CD4-positive, alpha-beta T cell treated with Interleukin-6 for 4 hours (primary cell): ENCODE measurements around the gene CIB4.
A peak's percentile ranks its signal among the peaks of the same experiment; 100 is the strongest.

Experiments used
- DNase-seq: peaks from one replicate; pipeline ENCODE4 v3.0.0-alpha.2; 2020; ENCODE audit warnings: mixed read lengths

The CIB4 gene

DNA sequence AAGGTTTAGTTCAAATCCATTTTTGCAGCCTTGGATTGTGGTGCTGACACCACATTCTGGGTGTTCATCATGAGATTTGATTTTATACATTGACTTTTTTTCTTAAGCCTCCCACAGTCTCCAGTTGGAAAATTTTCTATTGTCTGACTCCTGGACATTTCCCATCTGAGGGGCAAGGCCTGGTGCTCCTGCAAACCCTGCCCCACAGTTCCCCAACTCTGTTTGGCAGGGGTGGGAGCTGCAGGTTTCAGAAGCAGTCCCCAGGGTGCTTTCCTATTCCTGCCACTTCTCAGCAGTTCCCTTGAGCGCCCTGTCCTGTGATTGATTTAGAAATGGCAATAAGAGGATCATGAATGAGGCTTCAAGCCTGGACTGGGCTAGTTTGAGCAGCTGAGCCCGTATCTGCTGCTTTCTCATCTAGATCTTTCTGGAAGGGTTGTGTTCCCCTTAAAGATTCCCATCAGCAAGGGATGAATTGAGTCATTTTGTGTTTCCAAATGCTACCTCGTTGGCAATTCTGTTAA, 77.0 kb downstream of the CIB4 start:
- DNase-seq: no peak

DNA sequence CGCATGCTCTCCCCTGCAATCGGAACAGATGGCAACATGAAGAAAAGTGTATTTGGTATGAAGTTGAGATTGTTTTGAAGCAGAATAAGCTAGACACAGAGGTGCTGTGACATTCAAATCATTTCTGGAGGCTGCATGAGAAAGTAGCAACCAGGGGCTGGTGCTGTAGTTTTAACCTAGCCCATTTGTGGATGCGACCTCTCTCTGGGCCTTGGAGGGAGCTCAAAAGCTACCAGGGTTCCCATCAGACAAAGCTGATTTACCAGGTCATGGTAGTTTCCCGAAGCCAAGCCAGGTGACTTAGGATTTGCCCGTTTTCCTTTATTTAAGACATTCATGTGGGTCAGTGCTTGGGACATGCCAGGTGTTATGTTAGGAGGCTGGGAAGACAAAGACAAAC, 77.5 kb downstream of the CIB4 start:
- no peak for DNase-seq

DNA sequence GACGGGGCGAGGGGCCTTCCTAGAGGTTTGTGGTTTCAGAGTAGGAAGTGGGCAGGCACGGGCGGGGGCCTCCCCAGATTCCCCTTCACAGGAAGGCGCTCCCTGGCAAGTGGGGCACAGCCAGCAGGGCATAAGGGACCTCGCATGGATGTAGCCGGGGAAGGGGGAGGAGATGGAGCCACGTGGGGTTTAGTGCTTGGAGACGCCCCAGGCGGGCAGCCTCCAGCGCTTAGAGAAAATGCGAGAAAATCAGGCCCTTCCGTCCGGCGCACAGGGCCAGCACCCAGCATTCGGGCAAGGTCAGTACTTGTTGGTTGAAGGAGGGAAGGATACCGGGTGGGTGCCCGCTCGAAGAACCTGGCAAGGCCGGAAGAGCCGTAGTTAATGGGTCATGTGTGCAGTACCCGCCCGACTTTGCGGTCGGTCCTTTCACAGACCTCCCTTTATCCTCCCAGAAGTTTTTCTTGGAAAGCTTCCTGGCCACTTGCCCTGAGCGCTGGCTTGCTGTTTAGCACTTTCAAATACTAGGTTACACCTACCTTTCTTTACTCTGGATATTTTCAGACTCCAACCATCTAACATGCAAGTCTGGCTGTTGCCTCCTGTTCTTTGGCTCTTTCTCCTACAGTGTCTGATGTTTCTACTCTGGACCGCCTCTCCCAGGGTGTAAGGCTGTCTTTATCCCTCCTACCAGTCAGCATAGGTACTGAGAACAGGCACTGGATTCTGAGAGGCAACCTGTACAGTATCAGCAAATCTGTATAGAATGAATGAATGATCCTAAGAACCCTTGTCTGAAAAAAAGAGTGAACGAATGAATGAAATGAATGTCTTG, 78.1 kb downstream of the CIB4 start:
- no peak for DNase-seq

DNA sequence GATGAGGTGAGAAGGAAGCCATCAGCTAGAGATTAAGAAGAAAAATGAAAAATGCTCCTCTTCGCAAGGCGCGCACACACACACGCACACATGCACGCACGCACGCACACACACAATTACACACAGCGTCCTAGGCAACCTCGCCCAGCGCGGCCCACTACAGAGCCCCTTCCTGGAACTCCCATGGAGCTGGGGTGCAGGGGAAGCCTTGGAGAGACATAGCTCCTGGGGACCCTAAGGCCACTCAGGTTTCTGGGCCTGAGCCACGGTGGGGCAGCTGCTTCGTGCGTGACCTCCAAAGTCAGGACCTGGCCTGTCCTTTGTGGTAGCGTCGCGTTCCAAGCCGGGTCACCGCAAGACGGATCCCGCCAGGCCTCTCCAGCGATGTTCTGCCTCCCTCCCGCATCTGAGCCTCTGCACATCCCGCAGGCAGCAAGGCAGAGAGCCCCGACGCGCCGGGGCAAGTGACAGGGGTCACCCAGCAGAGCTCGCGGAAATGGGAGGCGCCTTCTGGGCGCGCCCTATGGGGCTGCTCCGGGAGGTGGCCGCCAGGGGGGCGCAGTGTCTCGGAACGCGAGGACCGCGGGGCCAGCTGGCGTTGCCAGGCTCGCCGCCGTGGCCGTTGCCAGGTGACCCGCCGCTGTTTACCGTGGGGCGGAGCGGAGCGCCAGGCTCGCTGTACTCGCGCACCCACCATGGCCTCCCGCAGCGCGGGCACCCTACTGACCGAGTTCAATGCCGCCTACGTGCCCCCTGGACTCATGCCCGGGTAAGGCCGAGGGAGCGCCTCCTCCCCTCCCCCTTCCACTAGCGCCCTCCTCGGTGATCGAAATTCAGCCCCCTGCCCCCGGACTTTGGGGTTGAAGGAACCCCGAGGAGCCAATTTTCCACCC, 79.0 kb downstream of the CIB4 start:
- peak; percentile 29 for DNase-seq

DNA sequence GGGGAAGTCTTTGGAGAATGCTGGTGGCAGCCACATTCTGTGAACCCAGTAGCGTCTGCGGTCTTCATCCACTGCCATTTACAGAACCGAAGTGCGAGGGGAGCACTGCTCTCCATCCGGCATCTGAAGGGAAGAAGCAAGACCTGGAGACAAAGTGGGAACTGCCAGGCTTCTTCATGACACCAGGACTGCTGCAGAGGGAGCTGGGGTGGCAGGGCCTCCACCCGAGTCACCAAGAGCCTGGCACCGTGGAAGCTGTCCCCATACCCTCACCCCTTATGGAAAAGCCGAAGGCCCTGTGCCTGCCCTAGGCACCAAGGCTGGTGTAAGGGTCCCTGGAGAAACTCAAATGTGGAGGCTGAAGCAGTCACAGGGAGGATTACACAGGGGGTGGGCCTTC, 79.8 kb downstream of the CIB4 start:
- DNase-seq: no peak

DNA sequence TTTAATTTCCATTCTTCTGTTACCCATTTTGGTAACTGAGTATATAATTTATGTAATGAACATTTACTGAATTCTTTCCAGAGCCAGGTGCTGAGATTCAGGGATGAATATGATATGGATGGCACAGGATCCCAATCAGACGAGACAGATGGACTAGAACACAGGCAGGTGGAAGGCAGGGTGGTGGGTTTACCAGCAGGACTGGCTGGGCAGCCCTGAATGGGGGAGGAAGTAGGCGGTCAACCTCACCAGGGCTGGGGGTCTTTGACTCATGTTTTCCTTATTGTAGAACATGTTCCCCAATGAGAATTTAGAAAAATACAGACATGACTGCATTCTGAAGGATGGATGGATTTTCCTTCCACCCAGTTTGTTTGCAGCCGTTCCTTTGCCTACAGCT, 80.3 kb downstream of the CIB4 start:
- no peak for DNase-seq

DNA sequence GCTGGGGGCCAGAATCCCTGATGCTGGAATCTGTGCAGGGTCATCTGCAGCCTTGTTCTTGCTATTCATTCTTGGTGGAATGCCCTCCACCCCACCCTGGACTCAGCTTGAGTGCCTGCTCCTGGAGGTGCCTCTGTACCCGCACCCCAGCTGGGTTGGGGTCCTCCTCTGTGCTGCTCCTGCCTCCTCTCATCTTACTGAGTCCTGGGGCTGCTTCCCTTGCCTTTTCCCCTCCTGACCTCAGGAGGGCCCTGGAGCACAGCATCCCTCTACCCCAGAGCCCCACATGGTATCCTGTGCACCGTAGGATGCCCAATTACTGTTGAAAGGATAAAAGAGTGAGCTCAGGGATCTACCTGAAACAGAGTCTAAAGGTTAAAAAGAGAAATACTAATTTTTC, 81.6 kb downstream of the CIB4 start:
- no peak for DNase-seq

DNA sequence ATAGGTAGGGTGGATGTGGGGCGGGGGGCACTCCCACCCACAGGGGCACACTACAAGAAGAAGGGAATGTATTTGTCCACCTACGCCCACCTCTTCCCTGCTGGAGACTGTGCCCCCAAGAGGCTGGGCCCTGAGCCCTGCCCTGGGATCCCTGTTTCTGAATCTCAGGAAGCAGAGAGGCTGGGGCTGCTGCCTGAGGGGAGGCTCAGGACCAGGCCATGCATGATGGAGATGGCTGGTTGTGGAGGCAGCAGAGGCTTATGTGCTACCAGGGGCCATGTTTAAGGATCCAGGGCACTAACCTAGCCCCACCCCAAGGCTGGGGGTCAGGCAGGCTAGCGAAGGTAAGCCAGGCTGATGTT, 82.1 kb downstream of the CIB4 start:
- DNase-seq: no peak

DNA sequence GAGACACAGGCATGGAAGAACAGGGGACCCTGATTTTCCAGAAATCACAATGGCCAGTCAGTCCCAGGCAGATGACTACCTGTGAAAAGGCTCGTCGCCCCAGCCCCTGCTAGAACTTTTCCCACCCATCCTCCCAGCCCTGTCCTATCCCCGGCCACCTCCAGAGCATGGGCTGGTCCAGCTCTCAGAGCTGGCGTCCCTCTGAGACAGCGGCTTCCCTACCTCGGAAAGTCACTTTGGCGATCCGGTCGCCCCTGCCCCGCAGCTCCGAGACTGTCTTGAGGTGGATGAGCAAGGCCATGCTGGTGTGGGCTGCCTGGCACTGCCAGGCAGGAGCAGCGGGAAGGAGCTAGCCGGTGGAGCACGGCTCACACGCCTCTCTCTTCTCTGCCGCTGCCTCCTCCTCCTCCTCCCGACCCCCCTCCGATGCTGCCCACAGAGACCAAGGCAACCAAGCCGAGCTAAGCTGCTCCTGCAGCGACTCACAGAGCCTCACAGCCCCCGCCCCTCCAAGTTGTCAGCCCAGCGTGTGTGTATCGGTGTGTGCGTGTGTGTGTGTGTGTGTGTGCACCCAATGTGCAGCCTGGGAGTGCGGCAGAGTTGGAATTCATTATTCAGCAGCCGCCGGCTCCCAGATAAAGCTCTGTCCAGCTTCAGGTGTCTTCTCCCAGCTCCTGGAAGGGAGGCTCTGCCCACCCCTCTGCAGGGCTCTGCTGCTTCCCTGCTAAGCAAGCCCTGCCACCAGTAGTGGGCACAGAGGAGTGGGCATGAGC, 82.7 kb downstream of the CIB4 start:
- DNase-seq: no peak

DNA sequence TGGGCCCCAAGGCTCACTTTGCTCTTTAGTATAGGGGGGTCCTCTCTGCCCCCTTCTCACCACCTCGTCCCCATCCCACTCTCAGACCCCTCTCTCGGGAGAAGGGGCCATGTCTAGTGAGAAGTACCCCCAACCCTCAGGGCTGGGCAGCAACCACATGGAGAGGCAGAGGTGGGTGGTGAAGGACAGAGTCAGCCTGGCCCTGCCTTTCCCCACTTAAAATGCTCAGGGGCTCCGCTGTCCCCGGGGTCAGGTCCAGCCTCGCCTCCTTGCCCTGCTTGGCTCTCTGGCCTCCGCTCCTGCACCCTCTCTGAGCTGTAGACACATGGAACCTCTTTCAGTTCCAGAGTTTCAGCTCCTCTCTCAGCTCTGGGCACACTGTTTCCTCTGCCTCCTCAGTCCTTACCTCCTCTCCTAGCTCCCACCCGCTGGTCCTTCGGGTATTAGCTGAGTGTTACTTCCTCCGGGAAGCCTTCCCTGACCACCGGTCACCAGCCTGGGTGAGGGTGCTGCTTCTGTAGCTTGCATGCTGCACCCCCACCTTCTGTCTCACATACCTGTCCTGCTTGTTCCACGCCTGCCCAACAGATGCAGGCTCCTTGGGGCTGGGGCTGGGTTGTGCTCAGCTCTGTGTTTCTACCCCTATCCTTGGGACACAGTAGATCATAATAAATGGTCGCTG, 83.8 kb downstream of the CIB4 start:
- DNase-seq: no peak

DNA sequence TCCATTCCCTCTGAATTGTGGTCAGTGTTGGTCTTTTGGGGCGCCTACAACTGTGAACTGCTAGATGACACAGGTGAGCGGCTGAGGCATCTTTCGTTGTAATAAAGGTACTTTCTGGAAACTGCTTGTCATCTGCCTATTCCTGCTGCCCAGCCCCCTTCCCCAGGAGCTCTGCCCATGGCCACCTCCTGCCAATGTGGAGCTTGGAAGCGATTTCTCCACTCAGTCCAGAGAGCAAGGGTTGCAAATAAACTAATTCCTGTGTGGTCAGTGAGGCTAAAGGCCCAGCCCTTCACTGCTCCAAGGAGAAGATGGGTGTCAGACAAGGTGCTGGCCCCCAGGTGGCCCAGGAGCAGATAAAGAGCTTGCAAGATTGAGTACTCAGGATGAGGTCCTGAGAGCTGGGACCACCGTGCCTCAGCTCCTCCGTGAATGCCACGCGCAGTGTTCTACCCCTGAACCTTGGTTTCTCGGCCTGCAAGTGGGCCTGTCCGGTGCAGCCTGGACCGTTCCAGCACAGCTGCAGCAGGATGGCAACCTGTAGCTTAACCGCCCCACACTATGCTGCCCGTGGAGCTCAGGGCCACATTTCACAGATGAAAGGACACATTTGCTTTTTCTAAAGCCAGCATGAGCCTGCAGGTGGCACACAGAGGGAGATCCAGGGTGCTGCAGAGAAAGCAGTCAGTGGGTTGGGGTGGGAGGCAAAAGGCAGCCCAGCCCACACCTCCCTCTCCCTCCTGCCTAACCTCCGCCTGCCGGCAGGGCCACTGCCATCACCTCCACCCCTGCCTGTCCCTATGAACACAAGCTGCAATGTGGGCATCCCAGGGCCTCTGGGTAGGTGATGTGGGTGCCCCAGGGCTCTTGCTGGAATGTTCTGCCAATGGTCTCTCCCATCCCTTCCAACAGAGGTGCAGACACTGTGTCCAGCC, 84.6 kb downstream of the CIB4 start:
- DNase-seq: no peak

DNA sequence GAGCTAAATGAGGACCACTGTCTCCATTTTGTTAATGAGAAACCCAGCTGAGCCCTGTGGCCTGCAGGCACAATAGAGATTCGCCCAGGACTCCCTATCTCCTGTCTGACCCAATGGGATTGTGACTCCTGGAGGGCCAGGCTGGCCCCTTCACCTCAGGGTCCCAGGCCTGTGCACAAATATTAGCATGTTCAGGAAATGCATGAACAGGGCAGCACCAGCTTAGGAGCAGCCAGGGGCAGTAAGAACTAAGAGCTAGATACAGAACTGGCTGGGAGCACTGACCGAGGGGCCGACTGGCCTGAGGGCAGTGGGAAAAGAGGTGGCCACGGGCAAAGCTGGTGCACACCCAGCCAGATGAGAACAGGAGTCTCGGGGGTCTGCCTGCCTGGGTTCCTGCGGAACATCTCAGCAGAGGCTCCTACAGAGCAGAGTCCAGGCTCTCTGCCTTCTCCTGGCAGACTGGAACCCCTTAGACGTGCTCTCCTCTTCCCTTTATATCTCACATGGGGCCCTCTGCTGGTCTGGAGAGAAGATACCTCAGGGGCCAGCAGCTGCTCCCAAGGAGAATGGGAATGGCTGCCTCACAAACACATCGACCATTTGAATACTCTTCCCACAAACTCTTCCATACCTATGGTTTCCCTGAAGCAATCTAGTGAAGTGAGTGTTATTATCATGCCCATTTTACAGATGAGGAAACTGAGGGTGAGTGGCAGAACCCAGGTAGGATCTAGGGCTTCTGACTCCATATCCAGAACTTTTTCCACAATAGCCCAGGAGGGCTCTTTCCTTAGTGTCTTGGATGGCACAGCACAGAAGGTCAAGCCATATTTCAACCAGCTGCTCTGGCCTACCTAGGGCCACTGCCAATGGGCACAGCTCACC, 85.7 kb downstream of the CIB4 start:
- no peak for DNase-seq

DNA sequence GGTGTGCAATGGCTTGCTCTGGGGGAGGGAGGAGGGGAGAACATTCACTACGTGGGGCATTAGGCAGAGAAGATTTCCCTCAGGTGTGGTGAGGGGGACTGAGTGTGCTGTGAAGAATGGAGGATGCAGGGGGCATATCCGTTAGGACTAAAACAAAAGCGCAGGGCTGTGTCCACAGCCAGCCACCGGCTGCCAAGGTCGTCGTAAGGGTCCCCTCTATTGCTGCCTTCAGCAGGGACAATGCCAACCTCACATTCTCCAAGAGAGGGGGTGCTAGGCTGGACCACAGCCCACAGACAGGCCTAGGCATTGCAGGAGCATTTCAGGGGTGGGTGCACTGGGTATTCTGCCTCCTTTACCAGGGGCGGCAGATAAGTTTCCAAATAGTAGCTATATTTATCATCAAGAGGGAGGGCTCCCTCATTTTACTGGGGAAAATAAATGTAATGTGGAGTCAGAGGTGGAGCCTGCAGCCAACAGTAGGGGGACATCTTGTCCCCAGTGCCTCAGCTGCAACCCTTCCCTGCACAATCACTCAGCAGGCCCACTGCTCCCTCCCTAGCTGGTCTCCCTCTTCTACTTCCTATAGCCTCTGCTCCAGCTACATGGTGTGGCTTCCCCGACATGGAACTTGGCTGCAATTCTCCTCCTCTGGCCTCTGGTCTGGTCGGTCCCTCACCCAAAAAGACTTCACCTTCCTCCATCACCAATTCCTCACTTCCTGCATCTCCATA, 88.4 kb downstream of the CIB4 start:
- DNase-seq: no peak

DNA sequence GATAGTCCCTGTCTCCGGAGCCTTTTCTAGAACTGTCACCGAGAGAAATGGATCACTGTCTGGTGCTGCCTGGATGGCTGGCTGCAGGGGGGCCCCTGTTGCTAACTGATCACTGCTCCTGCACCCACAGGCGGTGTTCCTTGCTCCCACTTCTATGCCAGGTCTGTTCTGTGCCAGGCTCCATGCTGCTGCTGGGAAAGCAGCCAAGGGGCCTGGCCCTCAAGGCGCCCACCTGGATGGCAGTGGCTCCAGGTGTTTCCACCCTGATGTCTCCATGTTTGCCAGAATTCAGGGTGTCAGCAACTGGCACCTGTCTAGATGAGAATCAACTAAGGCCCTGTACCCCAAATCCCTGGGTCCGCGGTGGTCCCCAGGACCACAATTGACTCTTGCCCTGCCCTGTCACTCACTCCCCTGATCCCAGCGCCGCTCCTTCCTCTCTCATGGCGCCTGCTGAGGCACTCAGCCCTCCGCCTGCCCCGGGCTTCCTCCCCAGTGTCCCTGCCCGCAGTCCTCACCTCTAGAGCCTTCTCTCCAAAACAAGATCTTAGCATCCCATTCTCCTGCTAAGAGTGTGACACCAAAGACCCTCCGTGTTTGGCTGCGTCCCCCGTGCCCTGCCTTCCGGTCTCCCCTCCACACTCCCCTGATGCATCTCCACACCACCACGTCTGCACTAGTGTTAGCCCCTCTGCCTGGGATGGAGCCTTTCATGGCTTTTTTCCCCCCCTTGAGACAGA, 90.7 kb downstream of the CIB4 start:
- no peak for DNase-seq

DNA sequence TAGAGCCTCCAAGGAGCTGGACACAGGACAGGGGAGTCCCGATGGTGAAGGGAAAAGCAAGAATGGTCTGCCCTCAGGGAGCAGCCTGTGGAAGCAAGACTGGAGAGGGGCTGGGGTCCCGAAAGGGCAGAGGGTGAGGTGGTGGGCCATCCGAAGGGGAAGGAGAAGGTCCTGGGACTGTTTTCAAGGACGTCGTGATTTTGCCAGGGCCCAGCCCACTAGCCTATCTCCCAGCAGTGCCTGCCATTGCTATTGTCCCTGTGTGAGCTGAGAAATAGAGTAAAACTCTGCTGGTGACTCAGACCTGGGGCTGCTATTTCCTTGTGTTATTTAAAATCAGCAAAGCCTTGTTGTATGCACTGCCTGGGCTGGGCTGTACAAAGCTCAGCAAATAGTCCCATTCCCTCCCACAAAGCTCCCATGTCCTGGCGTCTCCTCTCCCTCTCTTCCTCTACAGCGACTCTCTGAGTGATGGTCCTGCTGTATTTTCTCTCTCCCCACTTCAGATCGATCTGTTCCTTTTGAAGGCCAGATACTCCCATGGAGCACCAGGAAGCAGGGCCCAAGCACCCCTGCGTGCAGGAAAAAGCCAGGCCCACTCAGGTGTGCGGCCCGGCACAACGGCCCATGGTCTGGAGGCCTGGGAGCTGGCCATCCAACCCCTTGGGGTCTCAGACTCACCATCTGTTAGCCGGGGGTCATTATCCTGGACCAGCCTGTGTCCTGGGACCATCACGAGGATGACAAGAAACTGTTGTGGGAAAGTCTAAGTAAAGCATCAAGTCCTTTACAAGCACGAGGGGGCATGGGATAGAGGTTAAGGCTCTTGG, 98.3 kb downstream of the CIB4 start:
- DNase-seq: no peak

DNA sequence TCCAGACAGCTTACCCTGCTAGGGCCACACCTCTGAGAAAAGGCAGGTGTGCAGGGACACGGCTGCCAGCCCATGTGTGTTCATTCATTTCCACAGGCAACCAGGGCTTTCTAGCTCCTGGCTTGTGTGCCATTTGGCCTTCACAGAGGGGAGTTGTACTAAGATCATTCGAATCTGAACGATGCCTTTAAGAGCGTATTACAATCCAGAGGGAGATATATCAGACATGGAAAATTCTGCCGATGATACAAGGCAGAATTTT, 99.0 kb downstream of the CIB4 start:
- DNase-seq: no peak

DNA sequence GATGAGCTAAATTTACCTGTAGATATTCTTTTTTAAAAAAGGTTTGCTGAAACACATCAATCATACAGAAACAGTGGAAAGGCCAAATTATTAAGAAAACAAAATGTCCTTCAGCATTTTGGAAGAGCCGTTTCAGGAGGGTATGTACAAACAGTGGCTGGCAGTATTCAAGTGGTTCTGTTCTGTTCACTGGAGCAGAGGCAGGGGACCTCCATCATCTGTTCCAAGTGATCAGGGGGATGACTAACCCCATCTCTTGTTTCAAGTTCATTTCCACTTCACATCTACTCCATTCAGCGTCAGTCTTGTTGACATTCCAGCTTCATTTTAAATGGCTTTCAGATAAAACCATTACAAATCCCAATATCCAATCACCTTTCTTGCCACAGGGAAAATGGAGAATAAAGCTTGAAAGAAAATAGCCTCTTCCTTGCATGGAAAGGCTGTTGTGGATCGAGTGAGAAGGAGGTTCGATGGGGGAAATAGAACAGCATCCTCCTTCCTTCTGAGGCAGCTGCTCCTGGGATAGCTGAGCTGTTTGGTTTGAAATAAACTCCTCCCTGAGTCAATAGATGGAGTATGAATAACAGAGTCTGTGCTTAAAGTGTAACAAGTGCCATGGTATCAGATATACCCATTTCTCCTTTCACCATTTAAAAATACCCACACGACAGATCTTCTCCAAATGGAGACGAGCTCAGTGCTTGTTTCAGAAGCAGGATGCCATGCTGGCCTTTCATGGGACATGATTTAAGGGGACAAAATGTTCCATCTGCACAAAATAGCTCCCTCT, 99.6 kb downstream of the CIB4 start:
- no peak for DNase-seq
